ENCODE results near the gene CLDN1. TPM values are rescaled to one million over a fixed set of nuclear protein-coding genes. Genes with fewer than 3 reads are reported as not detected.

CLDN1 gene
- polyA plus RNA-seq, 1 of the 3 experiments (the other 2 are of a cell fraction) = 0.82 TPM

DNA sequence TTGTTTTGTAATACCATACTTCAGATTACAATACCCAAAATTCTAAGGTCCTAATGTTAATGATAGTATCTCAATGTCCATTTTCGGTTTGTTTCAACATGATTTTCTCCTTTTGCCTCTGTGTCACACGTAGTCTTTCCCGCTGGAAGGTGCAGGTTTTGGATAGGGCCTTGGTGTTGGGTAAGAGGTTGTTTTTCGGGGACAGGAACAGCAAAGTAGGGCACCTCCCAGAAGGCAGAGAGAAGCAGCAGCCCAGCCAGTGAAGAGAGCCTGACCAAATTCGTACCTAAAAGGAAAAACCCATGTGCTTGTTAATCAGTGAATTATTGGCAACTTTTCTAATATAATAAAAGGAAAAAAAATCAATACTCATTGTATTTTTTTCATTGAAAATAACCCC, 14.1 kb downstream of the CLDN1 start (continued):
- TF ChIP-seq, protein P1, sequence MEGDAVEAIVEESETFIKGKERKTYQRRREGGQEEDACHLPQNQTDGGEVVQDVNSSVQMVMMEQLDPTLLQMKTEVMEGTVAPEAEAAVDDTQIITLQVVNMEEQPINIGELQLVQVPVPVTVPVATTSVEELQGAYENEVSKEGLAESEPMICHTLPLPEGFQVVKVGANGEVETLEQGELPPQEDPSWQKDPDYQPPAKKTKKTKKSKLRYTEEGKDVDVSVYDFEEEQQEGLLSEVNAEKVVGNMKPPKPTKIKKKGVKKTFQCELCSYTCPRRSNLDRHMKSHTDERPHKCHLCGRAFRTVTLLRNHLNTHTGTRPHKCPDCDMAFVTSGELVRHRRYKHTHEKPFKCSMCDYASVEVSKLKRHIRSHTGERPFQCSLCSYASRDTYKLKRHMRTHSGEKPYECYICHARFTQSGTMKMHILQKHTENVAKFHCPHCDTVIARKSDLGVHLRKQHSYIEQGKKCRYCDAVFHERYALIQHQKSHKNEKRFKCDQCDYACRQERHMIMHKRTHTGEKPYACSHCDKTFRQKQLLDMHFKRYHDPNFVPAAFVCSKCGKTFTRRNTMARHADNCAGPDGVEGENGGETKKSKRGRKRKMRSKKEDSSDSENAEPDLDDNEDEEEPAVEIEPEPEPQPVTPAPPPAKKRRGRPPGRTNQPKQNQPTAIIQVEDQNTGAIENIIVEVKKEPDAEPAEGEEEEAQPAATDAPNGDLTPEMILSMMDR (IDR thresholded peaks at IDR 0.05) = no peak
- no peak for TF ChIP-seq POLR2AphosphoS5 (IDR thresholded peaks at IDR 0.05; ENCODE audit: low read depth, low read length)
- no peak for TF ChIP-seq TEAD4 (IDR thresholded peaks at IDR 0.05; ENCODE audit: borderline replicate concordance, insufficient read depth)
- TF ChIP-seq NFIC (IDR thresholded peaks at IDR 0.05; ENCODE audit: borderline replicate concordance) = no peak
- no peak for TF ChIP-seq SIN3A (IDR thresholded peaks at IDR 0.05; ENCODE audit: borderline replicate concordance, low read depth, low read length)
- no peak for TF ChIP-seq SMC3 (IDR thresholded peaks at IDR 0.05; ENCODE audit: low read depth, low read length)

DNA sequence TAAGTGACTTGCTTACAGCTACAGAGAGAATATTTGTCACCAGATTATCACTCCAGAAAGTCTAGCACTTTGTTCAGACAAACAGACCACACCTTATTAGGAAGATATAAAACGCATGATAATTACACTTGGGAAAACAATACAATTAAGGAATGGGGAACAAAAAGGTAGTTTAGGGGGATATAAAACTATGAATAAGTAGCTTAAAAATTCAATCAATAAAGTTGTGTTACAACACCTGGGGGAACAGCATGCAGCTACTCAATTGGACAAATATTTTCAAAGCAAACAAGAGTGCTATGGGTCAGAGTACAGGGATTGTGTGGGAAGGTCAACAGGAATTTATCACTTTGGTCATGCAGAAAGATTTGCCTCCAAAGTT, 15.1 kb downstream of the CLDN1 start:
- WGBS (ENCODE audit: low lambda C conversion rate) = 0% methylated on average over 1 of the region's 1 CpG
- Histone ChIP-seq H3K4me2 (no peak overlapping the region), H3K9me2 (no peaks in the 10 kb centered on the region), H4K20me1 (ENCODE audit: insufficient read depth) (no peaks in the 10 kb centered on the region), H2AFZ (ENCODE audit: low read depth) (no peak overlapping the region), H3K4me3 (ENCODE audit: low read depth in 2 of 2, low read length in 1 of 2) (no peak overlapping the region), H3K36me3 (replicated peaks in 1 of 2; ENCODE audit: control insufficient read depth in 1 of 2, insufficient read depth in 2 of 2, low read length in 1 of 2) (no peaks in the 10 kb centered on the region), H3K27me3 (ENCODE audit: insufficient read depth) (no peaks in the 10 kb centered on the region), H3F3A (replicated peaks; ENCODE audit: insufficient read depth) (no peaks in the 10 kb centered on the region), H3K27ac (ENCODE audit: low read depth in 2 of 2, low read length in 1 of 2) (no peak overlapping the region), H3K4me1 (ENCODE audit: control insufficient read depth in 1 of 2, insufficient read depth in 2 of 2, low read depth in 1 of 2, low read length in 1 of 2) (no peaks in the 10 kb centered on the region), H3K9ac (no peak overlapping the region), H3K79me2 (ENCODE audit: insufficient read depth) (no peaks in the 10 kb centered on the region), H3K9me3 (no peaks in the 10 kb centered on the region)
- DNase-seq = no peak
- POLR2A ChIA-PET = no interaction called here
- CTCF ChIA-PET = interaction anchor here (1.3 to 1.4 kb wide), 2 partner anchors 15 to 32 kb away, joined by 3 to 6 read pairs; partner anchors contain the start of gene CLDN1
- TF ChIP-seq GATA2 (CRISPR knock-in tag; IDR thresholded peaks at IDR 0.05) (no peak), SMC3 (IDR thresholded peaks at IDR 0.05; ENCODE audit: low read depth, low read length) (no peak), FOSL2 (IDR thresholded peaks at IDR 0.05; ENCODE audit: borderline replicate concordance, low read depth) (no peak), TEAD4 (IDR thresholded peaks at IDR 0.05; ENCODE audit: borderline replicate concordance, insufficient read depth) (no peak), RXRA (IDR thresholded peaks at IDR 0.05; ENCODE audit: borderline replicate concordance, low read depth) (no peak), POLR2AphosphoS5 (IDR thresholded peaks at IDR 0.05; ENCODE audit: low read depth, low read length) (no peak), TCF12 (IDR thresholded peaks at IDR 0.05) (no peak), FOXJ3 (CRISPR knock-in tag; IDR thresholded peaks at IDR 0.05) (no peak), ELF1 (IDR thresholded peaks at IDR 0.05) (no peak), TAF1 (IDR thresholded peaks at IDR 0.05; ENCODE audit: borderline replicate concordance, low read depth, low read length) (no peak), EP300 (IDR thresholded peaks at IDR 0.05; ENCODE audit: borderline replicate concordance in 1 of 2, low read depth in 1 of 2, low read length in 1 of 2) (no peak), RAD21 (IDR thresholded peaks at IDR 0.05; ENCODE audit: low read length) (no peak), MXI1 (IDR thresholded peaks at IDR 0.05; ENCODE audit: low read depth, low read length) (no peak), MEF2A (IDR thresholded peaks at IDR 0.05; ENCODE audit: borderline replicate concordance, low read depth) (no peak), JUND (IDR thresholded peaks at IDR 0.05) (no peak), SIN3A (IDR thresholded peaks at IDR 0.05; ENCODE audit: borderline replicate concordance, low read depth, low read length) (no peak)
- TF ChIP-seq, protein P2, sequence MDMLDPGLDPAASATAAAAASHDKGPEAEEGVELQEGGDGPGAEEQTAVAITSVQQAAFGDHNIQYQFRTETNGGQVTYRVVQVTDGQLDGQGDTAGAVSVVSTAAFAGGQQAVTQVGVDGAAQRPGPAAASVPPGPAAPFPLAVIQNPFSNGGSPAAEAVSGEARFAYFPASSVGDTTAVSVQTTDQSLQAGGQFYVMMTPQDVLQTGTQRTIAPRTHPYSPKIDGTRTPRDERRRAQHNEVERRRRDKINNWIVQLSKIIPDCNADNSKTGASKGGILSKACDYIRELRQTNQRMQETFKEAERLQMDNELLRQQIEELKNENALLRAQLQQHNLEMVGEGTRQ (IDR thresholded peaks at IDR 0.05; ENCODE audit: borderline replicate concordance, low read depth, low read length) = no peak
- TF ChIP-seq, protein P3, sequence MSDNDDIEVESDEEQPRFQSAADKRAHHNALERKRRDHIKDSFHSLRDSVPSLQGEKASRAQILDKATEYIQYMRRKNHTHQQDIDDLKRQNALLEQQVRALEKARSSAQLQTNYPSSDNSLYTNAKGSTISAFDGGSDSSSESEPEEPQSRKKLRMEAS (IDR thresholded peaks at IDR 0.05; ENCODE audit: low read depth) = no peak
- TF ChIP-seq, protein P4, sequence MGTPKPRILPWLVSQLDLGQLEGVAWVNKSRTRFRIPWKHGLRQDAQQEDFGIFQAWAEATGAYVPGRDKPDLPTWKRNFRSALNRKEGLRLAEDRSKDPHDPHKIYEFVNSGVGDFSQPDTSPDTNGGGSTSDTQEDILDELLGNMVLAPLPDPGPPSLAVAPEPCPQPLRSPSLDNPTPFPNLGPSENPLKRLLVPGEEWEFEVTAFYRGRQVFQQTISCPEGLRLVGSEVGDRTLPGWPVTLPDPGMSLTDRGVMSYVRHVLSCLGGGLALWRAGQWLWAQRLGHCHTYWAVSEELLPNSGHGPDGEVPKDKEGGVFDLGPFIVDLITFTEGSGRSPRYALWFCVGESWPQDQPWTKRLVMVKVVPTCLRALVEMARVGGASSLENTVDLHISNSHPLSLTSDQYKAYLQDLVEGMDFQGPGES (IDR thresholded peaks at IDR 0.05; ENCODE audit: low read depth, low read length) = no peak

Data from SK-N-SH (cell line).